Kidney (tissue), 14 donors: ENCODE data around the gene ARHGEF11. TPM values are rescaled to one million over a fixed set of nuclear protein-coding genes. Genes with fewer than 3 reads are reported as not detected.

ENCODE experiments used
- DNase-seq, 5 donors: peaks; one replicate each; pipeline ENCODE4 v3.0.0-alpha.2; 2013 to 2020
- FAIRE-seq: peaks from 2 replicates; lab custom pipeline; 2012; peaks lifted over from hg19 to GRCh38; lab: Jason Lieb, UNC
- H3K27ac ChIP-seq, 2 donors: one replicate each; pipeline ENCODE4 v1.7.0; 2013; ENCODE audit warnings: low read depth in 2 of 2, low read length in 2 of 2, inconsistent platforms in 1 of 2
- H3K27me3 ChIP-seq: one replicate; pipeline ENCODE4 v1.7.1; 2013; ENCODE audit warnings: low read length, inconsistent platforms; ENCODE audit not compliant: control insufficient read depth, insufficient read depth
- H3K36me3 ChIP-seq, 3 donors: one replicate each; pipeline versions ENCODE4 v1.7.0 to v1.7.1; 2013; ENCODE audit warnings: low read length in 3 of 3, control low read depth in 1 of 3, inconsistent platforms in 1 of 3; ENCODE audit not compliant: insufficient read depth in 3 of 3, control insufficient read depth in 2 of 3
- H3K4me1 ChIP-seq, 3 donors: one replicate each; pipeline versions ENCODE4 v1.7.0 to v1.7.1; 2013; ENCODE audit warnings: low read length in 3 of 3, inconsistent platforms in 1 of 3, low read depth in 1 of 3; ENCODE audit not compliant: control insufficient read depth in 2 of 3, insufficient read depth in 2 of 3
- H3K4me3 ChIP-seq, 3 donors: one replicate each; pipeline versions ENCODE4 v1.7.0 to v1.8.1; 2013; ENCODE audit warnings: low read length in 3 of 3, control low read depth in 1 of 3, inconsistent platforms in 1 of 3
- H3K9ac ChIP-seq, 3 donors: one replicate each; pipeline versions ENCODE4 v1.7.0 to v1.7.1; 2013; ENCODE audit warnings: low read length in 3 of 3, control low read depth in 1 of 3, inconsistent platforms in 1 of 3
- H3K9me3 ChIP-seq, 3 donors: one replicate each; pipeline versions ENCODE4 v1.7.0 to v1.7.1; 2013; ENCODE audit warnings: low read length in 3 of 3, control low read depth in 1 of 3, inconsistent platforms in 1 of 3; ENCODE audit not compliant: control insufficient read depth in 2 of 3, insufficient read depth in 1 of 3
- intact Hi-C: fragments of 100-400 bp; cut with DNase I; formaldehyde crosslinking; loops from one replicate; pipeline ENCODE4 v1.11.1; 2022
- polyA plus RNA-seq: library from polyadenylated mRNA; stranded (reverse); fragments of 350-450 nt; fragmentation: Illumina TruSeq; extraction: RNeasy Lipid Tissue Mini Kit (QIAGEN cat#74804); gene quantifications from one replicate; pipeline ENCODE4 v1.2.3, GENCODE V29; 2014; ENCODE audit warnings: low read depth, low replicate concordance; ENCODE audit not compliant: insufficient read depth
- total RNA-seq: library from RNA; stranded (reverse); fragmentation: NEBNext Ultra II Directional; extraction: Animal tissue kit (Norgen Biotek cat#: 25700); gene quantifications from one replicate; pipeline ENCODE4 v1.2.1, GENCODE V29; 2021
- TF ChIP-seq, protein P1 (sequence below): IDR thresholded peaks from 3 replicates; pipeline ENCODE4 v1.5.1; 2012; ENCODE audit warnings: mild to moderate bottlenecking, moderate library complexity, borderline replicate concordance; ENCODE audit not compliant: insufficient read depth; ENCODE audit errors: extremely low read depth
- donor health status: control.
- donor health status: control.
- donor health status: control.
- donor health status: control.
- donor health status: control.
- donor health status: DM: yes; HTN: yes; CAD: no.
- donor health status: Normal renal cell carcinoma (clear cell type).

ARHGEF11 gene
- total and polyA plus RNA-seq, 2 donors from 2014 or later = 8.8 to 36.4 TPM

DNA sequence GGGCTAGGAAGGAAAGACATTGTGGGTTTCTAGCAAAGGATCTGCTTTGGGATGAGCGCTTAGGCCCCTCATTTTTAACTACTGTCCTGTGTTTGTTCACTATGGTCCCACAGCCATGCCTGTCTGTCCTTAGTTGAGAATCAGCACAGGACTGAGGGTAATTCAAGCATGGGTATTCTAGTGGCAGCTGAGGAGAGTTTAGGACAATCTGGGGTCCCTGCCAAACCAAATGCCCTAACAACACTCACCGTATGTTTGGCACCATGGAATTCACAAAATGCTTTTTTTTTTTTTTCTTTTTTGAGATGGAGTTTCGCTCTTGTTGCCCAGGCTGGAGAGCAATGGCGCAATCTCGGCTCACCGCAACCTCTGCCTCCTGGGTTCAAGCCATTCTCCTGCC is 10.4 kb downstream of the ARHGEF11 start:
- intact Hi-C loops = no loop called here
- no peak for FAIRE-seq

DNA sequence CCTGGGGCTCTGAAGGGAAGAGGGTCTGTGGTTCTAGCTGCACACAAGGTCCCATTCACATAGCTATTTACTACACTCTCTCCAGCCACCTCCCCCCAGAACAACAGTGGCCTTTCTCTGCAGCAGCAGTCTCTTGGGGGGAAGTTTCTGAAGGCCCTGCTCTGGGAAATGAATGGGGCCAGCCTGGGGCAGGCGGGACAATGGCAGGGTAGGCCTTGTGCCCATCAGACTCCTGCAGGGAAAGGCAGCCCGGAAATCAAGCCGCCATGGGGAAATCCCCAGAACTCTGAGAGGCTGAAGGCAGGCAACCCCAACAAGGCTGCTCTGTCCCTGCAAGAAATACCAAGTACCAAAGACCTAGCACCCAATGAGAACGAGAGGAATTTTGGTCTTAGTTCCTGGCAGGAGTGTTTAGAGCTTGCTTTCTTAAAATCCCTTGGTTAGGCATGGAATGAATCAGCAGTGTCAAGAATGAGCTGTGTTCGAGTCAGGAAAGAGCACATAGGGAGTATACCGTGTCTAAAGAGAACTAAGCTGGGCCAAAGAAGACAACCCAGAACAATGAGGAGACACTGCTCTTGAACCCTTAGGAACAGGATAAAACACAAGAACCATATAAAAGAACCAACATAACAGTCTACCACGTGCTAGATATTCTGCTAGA is 11.3 kb downstream of the ARHGEF11 start:
- H3K4me3 ChIP-seq = no peak overlapping the region
- no peaks in the 10 kb centered on the region for H3K9me3 ChIP-seq
- H3K27me3 ChIP-seq = no peaks in the 10 kb centered on the region
- no peak overlapping the region for H3K27ac ChIP-seq
- H3K36me3 ChIP-seq = no peaks in the 10 kb centered on the region
- no peak overlapping the region for H3K9ac ChIP-seq
- DNase-seq (no peak), FAIRE-seq (no peak)
- H3K4me1 ChIP-seq = peaks cover 0 to 2% (median 0%) of the 10 kb centered on the region in 3 donors
- TF ChIP-seq, protein P1, sequence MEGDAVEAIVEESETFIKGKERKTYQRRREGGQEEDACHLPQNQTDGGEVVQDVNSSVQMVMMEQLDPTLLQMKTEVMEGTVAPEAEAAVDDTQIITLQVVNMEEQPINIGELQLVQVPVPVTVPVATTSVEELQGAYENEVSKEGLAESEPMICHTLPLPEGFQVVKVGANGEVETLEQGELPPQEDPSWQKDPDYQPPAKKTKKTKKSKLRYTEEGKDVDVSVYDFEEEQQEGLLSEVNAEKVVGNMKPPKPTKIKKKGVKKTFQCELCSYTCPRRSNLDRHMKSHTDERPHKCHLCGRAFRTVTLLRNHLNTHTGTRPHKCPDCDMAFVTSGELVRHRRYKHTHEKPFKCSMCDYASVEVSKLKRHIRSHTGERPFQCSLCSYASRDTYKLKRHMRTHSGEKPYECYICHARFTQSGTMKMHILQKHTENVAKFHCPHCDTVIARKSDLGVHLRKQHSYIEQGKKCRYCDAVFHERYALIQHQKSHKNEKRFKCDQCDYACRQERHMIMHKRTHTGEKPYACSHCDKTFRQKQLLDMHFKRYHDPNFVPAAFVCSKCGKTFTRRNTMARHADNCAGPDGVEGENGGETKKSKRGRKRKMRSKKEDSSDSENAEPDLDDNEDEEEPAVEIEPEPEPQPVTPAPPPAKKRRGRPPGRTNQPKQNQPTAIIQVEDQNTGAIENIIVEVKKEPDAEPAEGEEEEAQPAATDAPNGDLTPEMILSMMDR = no peak
- intact Hi-C loops = no loop called here

More for the DNA sequence above, 10.4 kb downstream of the ARHGEF11 start:
- no peaks in the 10 kb centered on the region for H3K27me3 ChIP-seq
- TF ChIP-seq, protein P1 = no peak
- no peaks in the 10 kb centered on the region for H3K9me3 ChIP-seq
- peaks cover 0 to 2% (median 0%) of the 10 kb centered on the region in 3 donors for H3K4me1 ChIP-seq
- no peak for DNase-seq
- H3K9ac ChIP-seq = no peak overlapping the region
- no peak overlapping the region for H3K4me3 ChIP-seq
- H3K27ac ChIP-seq = no peak overlapping the region
- H3K36me3 ChIP-seq = no peaks in the 10 kb centered on the region

DNA sequence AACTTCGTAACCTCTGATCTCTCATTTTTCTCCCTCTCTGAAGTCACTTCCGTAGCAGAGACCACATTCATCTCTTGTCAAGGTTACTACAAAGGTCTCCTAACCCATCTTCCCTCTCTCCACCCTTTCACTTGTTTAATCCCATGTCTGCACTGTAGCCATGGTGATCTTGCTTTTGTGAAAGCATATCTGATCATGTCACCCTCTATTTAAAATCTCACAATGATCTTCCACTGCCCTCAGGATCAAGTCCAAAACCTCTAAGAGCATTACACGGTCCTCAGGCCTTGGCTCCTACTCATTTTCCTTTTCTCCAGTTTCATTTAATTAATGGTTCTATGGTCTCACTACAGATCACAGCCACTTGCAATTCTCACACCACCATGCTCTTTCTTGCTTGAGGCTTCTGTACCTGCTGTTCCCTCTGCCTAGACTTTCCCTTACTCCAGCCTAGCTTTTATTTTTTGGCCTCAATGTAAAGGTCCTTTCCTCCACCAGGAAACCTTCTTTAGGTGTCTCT is 12.1 kb downstream of the ARHGEF11 start:
- H3K36me3 ChIP-seq = no peaks in the 10 kb centered on the region
- no peak overlapping the region for H3K4me3 ChIP-seq
- no peak overlapping the region for H3K27ac ChIP-seq
- H3K9ac ChIP-seq = no peak overlapping the region
- no peaks in the 10 kb centered on the region for H3K27me3 ChIP-seq
- DNase-seq (no peak), FAIRE-seq (no peak)
- H3K4me1 ChIP-seq = peaks cover 0 to 2% (median 0%) of the 10 kb centered on the region in 3 donors
- no peaks in the 10 kb centered on the region for H3K9me3 ChIP-seq
- TF ChIP-seq, protein P1 = no peak
- intact Hi-C loops = no loop called here
